Measurements from ENCODE around the gene BOD1.

Gene BOD1

DNA sequence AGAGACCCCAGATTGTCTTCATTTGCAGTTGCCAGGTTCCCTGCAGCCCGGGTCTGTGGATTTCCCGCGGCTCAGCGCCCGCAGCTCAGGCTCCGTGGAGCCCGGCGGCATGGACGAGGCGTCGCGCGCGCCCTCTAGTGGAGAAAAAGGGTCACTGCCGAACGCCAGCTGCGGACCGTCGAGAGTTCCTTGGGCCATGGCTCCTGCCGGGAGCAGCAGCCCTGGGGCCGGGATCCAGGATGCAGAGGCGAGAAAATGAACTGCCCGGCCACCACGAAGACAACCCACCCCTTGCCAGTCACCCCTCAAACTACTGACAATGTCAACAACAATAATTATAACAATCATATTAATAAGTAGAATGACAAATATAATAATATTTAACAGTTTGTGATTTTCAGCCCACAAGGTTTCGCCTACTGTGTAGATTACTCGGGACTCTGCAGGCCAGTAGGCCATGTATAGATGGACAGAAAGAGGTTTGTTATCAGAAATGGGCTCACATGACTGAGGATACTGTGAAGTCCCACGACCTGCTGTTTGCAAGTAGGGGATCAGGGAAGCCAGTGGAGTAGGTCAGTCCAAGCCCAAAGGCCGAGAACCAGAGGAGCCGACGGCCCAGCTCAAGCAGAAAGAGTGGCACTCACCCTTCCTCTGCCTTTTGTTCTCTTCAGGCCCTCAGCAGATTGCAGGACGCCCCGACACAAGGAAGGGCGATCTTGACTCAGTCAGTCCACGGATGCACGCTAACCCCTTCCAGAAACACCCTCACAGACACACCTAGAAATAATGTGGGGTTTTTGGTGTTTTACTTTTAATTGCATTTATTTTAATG lies 43.1 kb downstream of the BOD1 start:
- DNase-seq, result no peak

DNA sequence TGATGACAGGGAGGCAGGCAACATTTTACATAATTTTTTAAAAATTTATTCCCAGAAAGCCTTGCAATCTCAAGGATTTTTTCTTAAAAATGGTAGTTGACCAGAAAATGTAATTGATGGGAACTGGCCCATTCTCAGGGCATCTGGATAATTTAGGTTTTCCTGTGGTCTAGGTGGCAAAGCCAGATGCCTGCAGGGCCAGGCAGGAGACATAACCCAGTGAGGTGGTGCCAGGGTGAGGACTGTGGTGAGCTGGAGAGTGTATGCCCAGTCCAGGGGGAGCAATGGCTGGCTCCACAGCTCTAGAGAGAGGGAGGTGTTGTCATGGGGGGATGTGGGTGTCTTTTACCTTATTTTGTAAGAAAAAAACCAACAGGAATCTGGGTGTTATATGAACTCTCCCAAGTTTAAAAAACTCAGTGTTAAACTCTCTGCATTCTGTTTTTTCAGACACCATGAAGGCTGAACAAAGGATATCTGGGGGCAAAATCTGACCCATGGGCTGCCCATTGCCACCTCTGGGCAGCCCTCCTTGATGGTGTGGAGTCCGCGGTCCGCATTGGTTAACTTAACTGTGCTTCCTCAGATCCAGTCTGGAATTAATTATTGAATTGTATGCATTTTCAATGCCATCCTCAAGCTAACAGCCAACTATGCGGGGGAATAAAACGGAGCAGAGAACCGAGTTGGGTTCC lies 43.9 kb downstream of the BOD1 start:
- DNase-seq, result no peak

DNA sequence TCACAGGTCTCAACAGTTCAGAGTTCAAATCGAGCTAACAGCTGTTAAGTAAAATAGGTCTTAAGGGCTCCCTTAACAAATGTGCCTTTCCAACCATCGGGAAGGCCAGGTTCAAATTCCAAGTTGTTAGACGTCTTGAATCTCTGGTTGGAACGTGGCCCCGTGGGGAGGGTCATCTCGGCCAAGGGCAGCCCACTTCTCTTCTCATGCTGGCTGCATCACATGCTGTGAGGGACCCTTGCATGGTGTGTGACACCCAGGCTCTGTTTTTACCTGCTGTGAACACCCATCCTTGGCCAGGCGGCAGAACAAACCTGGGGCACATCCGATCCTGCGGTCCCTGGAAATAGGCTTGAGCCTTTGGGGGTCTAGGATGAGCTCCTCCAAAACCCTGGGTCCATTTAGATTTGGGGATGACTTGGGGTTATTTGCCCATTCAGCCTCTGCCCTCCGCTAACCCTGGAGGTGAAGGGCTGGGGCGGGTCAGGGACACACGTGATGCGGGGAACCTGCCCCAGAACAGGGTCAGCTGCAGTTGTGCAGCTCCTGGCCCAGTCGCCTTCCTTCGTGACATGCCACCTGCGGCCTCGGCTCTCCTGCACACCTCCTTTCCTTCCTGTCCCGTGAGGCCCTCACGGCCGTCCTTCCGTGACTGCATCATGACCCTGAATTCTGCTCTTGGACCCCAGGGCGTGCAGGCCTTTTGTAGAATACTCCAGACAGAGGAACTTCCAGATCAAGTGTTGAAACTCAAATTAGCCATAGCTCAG lies 45.9 kb downstream of the BOD1 start:
- no peak for DNase-seq

DNA sequence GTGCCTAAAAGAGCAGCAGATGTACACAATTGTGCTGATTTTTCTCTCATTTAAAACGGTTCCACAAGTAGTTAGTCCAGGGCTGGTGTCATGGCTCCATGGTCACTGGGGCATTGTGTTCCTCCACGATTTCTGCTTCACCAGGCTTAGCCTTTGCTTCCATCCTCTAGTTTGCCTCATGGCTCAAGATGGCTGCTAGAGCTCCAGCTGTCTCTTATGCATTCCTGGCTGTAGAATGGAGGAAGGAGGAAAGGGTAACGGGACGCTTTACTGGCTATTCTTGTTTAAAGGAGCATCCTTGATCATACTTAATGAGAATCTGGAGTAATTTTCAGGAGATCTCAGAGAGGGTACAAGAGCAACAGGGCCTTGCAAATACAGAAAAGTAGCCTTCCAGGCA lies 47.7 kb downstream of the BOD1 start:
- DNase-seq, result no peak

DNA sequence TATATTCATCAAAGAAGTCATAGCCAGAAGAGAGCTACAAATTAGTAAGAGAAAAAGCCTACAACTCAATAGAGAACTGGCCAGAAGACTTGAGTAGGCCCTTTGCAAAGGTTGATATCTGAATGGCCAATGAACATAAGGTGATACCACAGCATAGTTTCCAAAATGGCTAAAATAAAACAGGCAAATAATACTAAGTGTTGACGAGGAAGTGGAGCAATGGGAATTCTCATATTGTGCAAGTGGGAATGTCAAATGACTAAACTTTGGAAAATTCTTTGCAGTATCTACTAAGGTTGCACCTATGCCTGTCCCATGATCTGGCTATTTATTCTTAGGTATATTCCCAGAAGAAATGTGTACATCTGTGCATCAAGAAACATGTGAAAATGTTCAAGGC lies 48.3 kb downstream of the BOD1 start:
- DNase-seq, result no peak

DNA sequence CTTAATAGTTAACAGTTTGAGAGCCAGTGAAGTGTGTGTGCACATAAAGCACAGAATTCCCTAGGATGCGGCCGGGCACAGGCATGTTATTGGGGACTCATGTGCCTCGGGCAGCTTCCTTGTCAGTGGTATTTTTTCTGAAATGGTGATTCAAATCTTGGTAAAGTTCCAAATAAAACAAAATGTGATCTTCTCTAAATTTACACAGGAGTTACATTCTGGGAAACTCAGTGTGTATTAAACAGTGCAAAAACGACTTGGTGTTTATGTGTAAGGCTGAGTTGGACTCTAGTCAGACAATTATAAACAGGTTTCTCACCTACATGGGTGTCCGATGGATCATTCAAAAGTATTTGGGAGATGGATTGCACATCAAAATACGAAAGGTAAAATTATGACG lies 48.9 kb downstream of the BOD1 start:
- peak; percentile 62 for DNase-seq

DNA sequence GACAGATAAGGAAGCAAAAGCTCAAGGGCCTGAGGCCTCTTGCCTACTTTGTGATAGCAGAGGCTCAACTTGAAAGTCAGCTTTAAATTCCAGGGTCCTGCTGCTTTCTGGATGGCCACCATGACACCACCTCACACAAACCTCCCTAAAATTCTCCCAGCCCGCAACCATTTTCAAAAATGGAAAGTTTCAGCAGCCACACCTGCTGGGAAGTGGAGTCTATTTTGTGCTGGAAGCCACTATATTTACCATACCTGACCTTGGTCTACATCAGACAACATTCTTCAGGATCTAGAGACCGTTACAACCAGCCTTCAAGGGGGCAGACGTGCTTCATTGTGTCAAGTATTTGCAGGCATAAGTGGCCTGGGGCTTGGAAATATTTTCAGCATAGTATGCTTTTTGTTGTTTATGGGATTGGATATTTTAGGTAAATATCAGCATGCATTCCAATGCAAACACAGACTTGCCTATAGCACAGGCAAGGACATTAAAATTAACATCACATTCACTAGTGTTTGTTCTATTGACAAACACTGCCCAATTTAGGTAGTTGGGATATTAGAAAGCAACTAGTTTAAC lies 50.9 kb downstream of the BOD1 start:
- no peak for DNase-seq

DNA sequence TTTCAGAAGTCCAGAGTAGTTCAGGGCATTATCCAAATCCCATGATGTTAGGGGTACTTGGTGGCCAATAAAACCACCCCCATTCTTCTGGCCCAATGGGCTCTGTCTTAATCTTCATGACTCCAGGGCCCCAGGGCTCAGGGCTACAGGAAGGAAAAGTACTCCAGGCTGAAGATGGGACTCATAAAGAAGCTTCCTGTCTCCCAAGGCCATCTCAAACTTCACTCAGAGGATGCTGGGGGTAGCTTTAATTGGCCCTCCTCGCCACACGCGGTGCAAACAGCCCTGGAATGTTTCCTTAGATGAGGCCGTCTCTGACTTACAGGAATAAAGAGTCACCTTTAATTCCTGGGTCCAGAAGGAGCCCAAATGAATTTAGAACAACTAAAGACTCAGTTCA lies 52.3 kb downstream of the BOD1 start:
- DNase-seq, result no peak

DNA sequence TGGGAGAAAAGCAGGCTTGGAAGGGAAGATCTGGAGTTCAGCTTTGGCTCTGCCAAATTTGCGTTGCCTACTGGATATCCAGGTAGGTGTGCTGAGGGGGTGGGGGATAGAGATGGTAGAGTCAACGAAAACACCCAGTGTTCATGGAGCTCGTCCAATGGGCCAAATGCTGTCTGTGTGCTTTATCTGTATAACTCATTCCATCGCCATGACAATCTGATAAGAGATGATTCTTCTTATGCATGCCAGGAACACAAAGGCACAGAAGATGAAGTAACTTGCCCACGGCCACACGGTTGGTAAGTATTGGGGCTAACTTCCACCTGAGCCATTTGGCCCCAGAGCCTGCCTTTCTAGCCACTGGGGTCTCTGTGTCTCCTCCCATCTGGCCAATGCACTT lies 53.2 kb downstream of the BOD1 start:
- no peak for DNase-seq

DNA sequence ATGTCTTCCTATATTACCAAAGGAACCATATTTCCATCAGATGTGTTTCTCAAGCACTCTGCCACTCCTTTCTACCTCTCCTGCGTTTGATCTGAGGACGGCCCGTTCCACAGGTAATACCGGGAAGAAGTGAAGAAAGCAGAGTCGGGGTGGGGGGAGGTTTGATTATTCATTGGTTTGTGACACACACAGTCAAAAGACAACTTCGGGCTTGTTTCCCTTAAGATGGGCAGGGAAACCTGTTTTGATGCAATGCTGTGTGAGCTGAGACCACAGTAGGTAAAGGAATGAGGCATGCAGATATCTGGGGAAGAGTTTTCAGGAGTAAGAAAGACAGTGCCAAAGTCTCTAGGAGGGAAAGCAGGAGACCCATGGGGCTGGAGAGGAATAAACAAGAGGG lies 54.0 kb downstream of the BOD1 start:
- no peak for DNase-seq

Measured in amniotic stem cell (primary cell).